GM12892 (cell line): ENCODE measurements around the gene TAS2R8. TPM values are rescaled to one million over a fixed set of nuclear protein-coding genes. Genes with fewer than 3 reads are reported as not detected.

Experiments used
- DNase-seq: peaks from one replicate; pipeline ENCODE4 v3.0.0; 2011; ENCODE audit not compliant: insufficient read length
- FAIRE-seq: peaks from 2 replicates; lab custom pipeline; 2011; peaks lifted over from hg19 to GRCh38; lab: Jason Lieb, UNC
- POLR2A ChIP-seq: IDR thresholded peaks from 2 replicates; pipeline ENCODE4 v1.6.1; 2011; ENCODE audit warnings: low read depth, low read length, control low read depth
- POLR2AphosphoS5 ChIP-seq: IDR thresholded peaks from 2 replicates; pipeline ENCODE4 v1.6.1; 2011; ENCODE audit warnings: low read depth, low read length, control low read depth
- TAF1 ChIP-seq: IDR thresholded peaks from 2 replicates; pipeline ENCODE4 v1.6.1; 2011; ENCODE audit warnings: low read depth, mild to moderate bottlenecking, control low read depth, low read length, borderline replicate concordance
- polyA plus RNA-seq: library from polyadenylated mRNA; unstranded; fragments of >200 nt; gene quantifications from one replicate; pipeline ENCODE4 v1.2.1, GENCODE V29; 2012; ENCODE audit warnings: missing spikeins, inconsistent platforms; ENCODE audit not compliant: missing spikeins

TAS2R8 gene
- polyA plus RNA-seq = not detected

GRCh38 chr12:10807186-10807585 is at the start of gene TAS2R8:
TAS2R8 (minus strand) TSS chr12:10807286; CDS start chr12:10806980, 306 bp downstream.
- DNase-seq = no peak
- TF ChIP-seq POLR2AphosphoS5 = no peak
- TF ChIP-seq POLR2A = no peak
- TF ChIP-seq TAF1 = no peak
- FAIRE-seq = no peak

GRCh38 chr12:10855807-10856206 is 48.7 kb upstream of the TAS2R8 start:
- FAIRE-seq (no peak), DNase-seq (no peak)
- no peak for TF ChIP-seq POLR2A
- no peak for TF ChIP-seq POLR2AphosphoS5
- no peak for TF ChIP-seq TAF1

GRCh38 chr12:10853776-10854175 is 46.7 kb upstream of the TAS2R8 start:
- no peak for FAIRE-seq
- DNase-seq = no peak
- TF ChIP-seq POLR2AphosphoS5 = no peak
- no peak for TF ChIP-seq POLR2A
- no peak for TF ChIP-seq TAF1

GRCh38 chr12:10851243-10851858 is 44.3 kb upstream of the TAS2R8 start:
- DNase-seq (no peak), FAIRE-seq (no peak)
- no peak for TF ChIP-seq POLR2A
- no peak for TF ChIP-seq POLR2AphosphoS5
- no peak for TF ChIP-seq TAF1

DNA sequence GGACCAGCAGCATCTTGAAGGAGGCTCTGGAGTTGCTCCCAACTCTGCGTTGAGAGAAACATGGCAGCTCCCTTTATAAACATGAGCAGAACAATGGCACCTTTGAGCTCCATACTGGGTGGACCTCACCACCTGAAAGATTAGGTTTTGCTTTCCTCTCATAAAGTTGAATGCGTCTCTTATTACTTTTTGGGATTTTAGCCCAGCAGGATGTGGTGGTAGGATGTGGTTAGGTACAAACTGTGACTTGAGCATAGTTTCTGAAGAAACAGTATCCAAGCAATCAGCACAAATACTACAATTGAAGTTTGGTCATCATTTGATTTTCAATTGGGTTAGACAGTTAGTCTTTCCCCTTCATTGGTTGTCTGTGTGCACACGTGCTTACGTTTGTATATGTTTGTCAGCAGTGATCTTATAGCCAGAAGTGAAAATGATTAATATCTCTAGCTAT is 42.4 kb upstream of the TAS2R8 start, which contains the start of gene PRR4:
TSS of gene PRR4 (minus strand) at position 51 of the 454 bp plus-strand sequence. CDS start at position 13, 38 bp downstream.
- no peak for FAIRE-seq
- DNase-seq = no peak
- TF ChIP-seq POLR2AphosphoS5 (no peak), POLR2A (no peak), TAF1 (no peak)

DNA sequence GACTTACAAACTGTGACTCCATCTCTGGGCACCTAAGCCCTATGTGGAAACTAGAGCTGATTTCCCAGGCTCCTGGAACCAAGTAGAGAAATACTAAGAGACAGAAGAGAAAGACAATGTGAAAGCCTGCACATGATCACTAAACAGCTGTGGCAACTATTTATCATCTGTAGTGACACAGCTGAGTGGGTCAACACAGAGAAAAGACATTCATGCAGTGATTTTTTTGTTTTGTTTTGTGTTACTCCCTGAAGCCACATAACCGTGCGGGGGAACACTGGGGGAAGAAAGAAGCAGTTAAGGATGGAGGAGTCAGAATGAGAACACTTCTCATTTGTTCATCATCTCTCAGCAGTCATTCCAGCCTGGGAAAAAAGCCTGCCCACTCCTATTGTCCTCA is 40.7 kb upstream of the TAS2R8 start:
- TF ChIP-seq TAF1 = no peak
- TF ChIP-seq POLR2AphosphoS5 = no peak
- no peak for TF ChIP-seq POLR2A
- FAIRE-seq = no peak
- no peak for DNase-seq

GRCh38 chr12:10842862-10843261 is 35.8 kb upstream of the TAS2R8 start:
- no peak for TF ChIP-seq POLR2AphosphoS5
- TF ChIP-seq POLR2A = no peak
- no peak for TF ChIP-seq TAF1
- FAIRE-seq (no peak), DNase-seq (no peak)

DNA sequence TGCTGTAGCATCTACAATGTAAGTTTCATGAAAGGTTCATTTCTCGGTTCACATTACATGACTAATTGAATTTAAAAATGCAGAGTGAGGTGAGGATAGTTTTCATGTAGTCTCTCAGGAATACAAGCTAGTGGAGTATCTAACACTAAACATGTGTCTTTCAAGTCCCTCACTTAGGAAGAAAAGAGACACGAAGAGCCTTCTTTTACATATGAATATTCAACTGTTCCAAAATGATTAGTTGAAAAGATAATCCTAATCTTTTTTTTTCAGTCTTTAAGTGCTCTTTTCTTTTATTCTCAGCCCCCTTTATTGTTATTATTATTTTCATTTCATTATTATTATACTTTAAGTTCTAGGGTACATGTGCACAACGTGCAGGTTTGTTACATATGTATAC is 31.4 kb upstream of the TAS2R8 start:
- no peak for FAIRE-seq
- DNase-seq = no peak
- TF ChIP-seq POLR2A = no peak
- no peak for TF ChIP-seq POLR2AphosphoS5
- TF ChIP-seq TAF1 = no peak

- FAIRE-seq (no peak), DNase-seq (no peak)
- TF ChIP-seq POLR2A (no peak), TAF1 (no peak), POLR2AphosphoS5 (no peak)
Observed at GRCh38 chr12:10829994-10830393, 22.9 kb upstream of the TAS2R8 start.

DNA sequence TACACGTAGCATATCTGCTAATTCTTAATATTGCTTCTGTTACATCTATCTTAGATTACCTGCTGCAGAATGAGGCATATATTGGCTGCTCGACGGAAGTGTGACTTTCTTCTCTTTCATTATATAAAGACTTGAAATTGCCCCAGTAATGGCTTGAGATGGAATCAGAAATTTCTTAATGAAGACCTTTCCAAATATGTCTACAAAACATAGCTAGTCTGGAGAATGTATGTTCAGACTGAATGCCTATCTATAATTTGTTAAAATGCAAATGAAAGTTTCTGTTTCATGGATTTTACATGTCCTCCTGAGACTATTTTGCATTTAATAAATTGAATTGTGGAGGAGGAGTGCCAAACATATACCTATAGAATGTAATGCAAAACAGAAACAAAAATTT is 19.2 kb upstream of the TAS2R8 start, which contains the start of gene TAS2R10:
TSS of gene TAS2R10 (minus strand) at position 101 of the 400 bp plus-strand sequence. CDS start at position 12, 89 bp downstream.
- FAIRE-seq (no peak), DNase-seq (no peak)
- TF ChIP-seq TAF1 (no peak), POLR2AphosphoS5 (no peak), POLR2A (no peak)

- no peak for FAIRE-seq
- no peak for DNase-seq
- no peak for TF ChIP-seq TAF1
- TF ChIP-seq POLR2A = no peak
- no peak for TF ChIP-seq POLR2AphosphoS5
Observed at GRCh38 chr12:10824957-10825356, 17.9 kb upstream of the TAS2R8 start.
